Vagina (tissue), 2 donors: Measurements from ENCODE around the gene SCN4B.

ENCODE experiments used
- CTCF ChIP-seq, 3 experiments: fragments of 450-650 bp in 2 of 3; fragments of 200-600 bp in 1 of 3; sonication (generic) in 1 of 3; IDR thresholded peaks; one replicate each; pipeline ENCODE4 v1.5.1; 2017 to 2019; ENCODE audit warnings: antibody characterized with exemption in 3 of 3, mild to moderate bottlenecking in 2 of 3, moderate library complexity in 2 of 3
- POLR2A ChIP-seq, 2 donors: fragments of 450-650 bp; IDR thresholded peaks; one replicate each; pipeline ENCODE4 v1.6.1; 2017; ENCODE audit warnings: antibody characterized with exemption in 2 of 2, mild to moderate bottlenecking in 2 of 2, moderate library complexity in 2 of 2

- TF ChIP-seq CTCF (IDR thresholded peaks at IDR 0.05) = no peak
- no peak for TF ChIP-seq POLR2A (IDR thresholded peaks at IDR 0.05)
Measured at GRCh38 chr11:118152020-118152551, 537 bp downstream of the SCN4B start.
